Stimulated activated CD4-positive, alpha-beta T cell treated with anti-CD3 and anti-CD28 coated beads, Interleukin-1b, Interleukin-23, amount 100 ng/mL, for 4 hours (primary cell): ENCODE results near the gene TRIM27.
"Not testable (repeated sequence)": the region's sequence is repeated elsewhere in the genome, so short reads cannot be mapped to it uniquely, and the experiment has no call there.

Experiments
- DNase-seq, 2 donors: peaks; one replicate each; pipeline ENCODE4 v3.0.0-alpha.2; 2020; ENCODE audit warnings: low read depth in 2 of 2

The TRIM27 gene

GRCh38 chr6:28896505-28897368, 27.0 kb downstream of the TRIM27 start:
- DNase-seq: peak in 1 of 2 donors; percentile 24

- peak; percentile 72 to 88 for DNase-seq
These were observed 28.5 kb downstream of the TRIM27 start for GRCh38 chr6:28895131-28895812.

- DNase-seq: no peak
These were observed 30.5 kb downstream of the TRIM27 start for GRCh38 chr6:28893172-28893799.

GRCh38 chr6:28892525-28892924, 31.3 kb downstream of the TRIM27 start:
- DNase-seq: no peak

GRCh38 chr6:28887796-28888496, 35.8 kb downstream of the TRIM27 start:
- DNase-seq: no peak

GRCh38 chr6:28886079-28886439, 37.7 kb downstream of the TRIM27 start:
- no peak for DNase-seq

GRCh38 chr6:28884423-28885131, 39.2 kb downstream of the TRIM27 start:
- peak in 1 of 2 donors; percentile 55 for DNase-seq

- peak; percentile 54 to 60 for DNase-seq
These were observed 42.6 kb downstream of the TRIM27 start for GRCh38 chr6:28880894-28881780.

- DNase-seq: no peak
These were observed 43.3 kb downstream of the TRIM27 start for GRCh38 chr6:28880519-28880893.

- DNase-seq: no peak
These were observed 47.1 kb downstream of the TRIM27 start for GRCh38 chr6:28876710-28877109.

- no peak for DNase-seq
These were observed 48.5 kb downstream of the TRIM27 start for GRCh38 chr6:28875191-28875747.

GRCh38 chr6:28872157-28872817, 51.5 kb downstream of the TRIM27 start:
- not testable (repeated sequence) for DNase-seq

GRCh38 chr6:28871335-28872156, 52.2 kb downstream of the TRIM27 start:
- no peak for DNase-seq

GRCh38 chr6:28868873-28869272, 54.9 kb downstream of the TRIM27 start:
- DNase-seq: no peak

GRCh38 chr6:28867086-28867409, 56.7 kb downstream of the TRIM27 start:
- DNase-seq: no peak

GRCh38 chr6:28866205-28867085, 57.3 kb downstream of the TRIM27 start:
- DNase-seq: peak; percentile 45 to 64

GRCh38 chr6:28865401-28866204, 58.2 kb downstream of the TRIM27 start:
- peak in 1 of 2 donors; percentile 18 for DNase-seq
